GM12878 (cell line): ENCODE measurements around the gene PRRC2A. TPM values are rescaled to one million over a fixed set of nuclear protein-coding genes. Genes with fewer than 3 reads are reported as not detected.

Experiments
- ATAC-seq: fragments of 200-7000 bp; cut with Tn5 transposase; 3 replicates; pipeline ENCODE4 v1.9.1; 2020; ENCODE audit warnings: mild to moderate bottlenecking, moderate library complexity
- BruUV-seq: library from RNA; stranded (reverse); fragments of 400-500 nt; replicated peaks from 2 replicates; lab custom pipeline; 2021; lab: Mats Ljungman, UMichigan
- CTCF ChIA-PET: fragments of 300-600 bp; sonication (Branson Sonifier 250); formaldehyde crosslinking; extraction: SDS; loops from one replicate; lab custom pipeline; 2021; ENCODE audit warnings: inconsistent platforms; lab: Yijun Ruan, JAX
- POLR2A ChIA-PET: fragments of 350-600 bp; formaldehyde crosslinking; extraction: SDS; loops from one replicate; lab custom pipeline; 2021; ENCODE audit warnings: inconsistent platforms; lab: Charles Lee
- RAD21 ChIA-PET: fragments of 300-600 bp; sonication (Branson Sonifier 250); formaldehyde crosslinking; loops from one replicate; lab custom pipeline; 2023; ENCODE audit warnings: antibody characterized with exemption; ENCODE audit not compliant: unreplicated experiment; lab: Charles Lee
- SMC1A ChIA-PET: fragments of 300-600 bp; sonication (Branson Sonifier 250); formaldehyde crosslinking; loops from one replicate; lab custom pipeline; 2023; ENCODE audit not compliant: unreplicated experiment, uncharacterized antibody; lab: Charles Lee
- DNase-seq: peaks from one replicate; pipeline ENCODE4 v3.0.0-alpha.2; 2011; ENCODE audit warnings: low read depth, low spot score
- FAIRE-seq: peaks from 3 replicates; lab custom pipeline; 2011; peaks lifted over from hg19 to GRCh38; lab: Jason Lieb, UNC
- H2AFZ ChIP-seq: 2 replicates; pipeline ENCODE4 v1.6.0; 2011; ENCODE audit warnings: low read depth, low read length, control low read depth; ENCODE audit not compliant: control insufficient read depth
- H3K27ac ChIP-seq: 2 replicates; pipeline ENCODE4 v1.5.1; 2011; ENCODE audit warnings: control low read depth; ENCODE audit not compliant: control insufficient read depth, insufficient read depth
- H3K27me3 ChIP-seq, 2 experiments: replicated peaks in 1 of 2; 2 replicates each; pipeline versions ENCODE4 v1.6.0 to v1.6.1; 2011; ENCODE audit warnings: low read length in 1 of 2; ENCODE audit not compliant: control insufficient read depth in 2 of 2, insufficient read depth in 2 of 2
- H3K36me3 ChIP-seq, 2 experiments: 2 replicates each; pipeline ENCODE4 v1.5.1; 2011; ENCODE audit warnings: low read length in 1 of 2; ENCODE audit not compliant: control insufficient read depth in 2 of 2, insufficient read depth in 2 of 2
- H3K4me1 ChIP-seq: 2 replicates; pipeline ENCODE4 v1.6.1; 2011; ENCODE audit warnings: mild to moderate bottlenecking, low read length, moderate library complexity, mixed read lengths; ENCODE audit not compliant: control insufficient read depth, insufficient read depth
- H3K4me2 ChIP-seq: 2 replicates; pipeline ENCODE4 v1.6.0; 2011; ENCODE audit warnings: control low read depth; ENCODE audit not compliant: control insufficient read depth, insufficient read depth
- H3K4me3 ChIP-seq: fragments of 200-600 bp; sonication (generic); 2 replicates; pipeline ENCODE4 v1.5.1; 2016
- H3K79me2 ChIP-seq: 2 replicates; pipeline ENCODE4 v1.6.0; 2011; ENCODE audit warnings: low read length; ENCODE audit not compliant: control insufficient read depth, insufficient read depth
- H3K9ac ChIP-seq: 2 replicates; pipeline ENCODE4 v1.8.0; 2011; ENCODE audit warnings: low read length, control low read depth, mixed read lengths; ENCODE audit not compliant: control insufficient read depth, insufficient read depth
- H3K9me3 ChIP-seq: replicated peaks from 3 replicates; pipeline ENCODE4 v1.5.1; 2011; ENCODE audit warnings: mild to moderate bottlenecking, low read length; ENCODE audit not compliant: control insufficient read depth, insufficient read depth
- H4K20me1 ChIP-seq: 2 replicates; pipeline ENCODE4 v1.6.0; 2011; ENCODE audit not compliant: control insufficient read depth, insufficient read depth
- ASH2L ChIP-seq: fragments of 300-600, 200-600 bp; sonication (generic); IDR thresholded peaks from 2 replicates; pipeline ENCODE4 v1.6.1; 2017; ENCODE audit warnings: low read depth, mild to moderate bottlenecking, borderline replicate concordance
- ATF7 ChIP-seq: fragments of 450-650 bp; IDR thresholded peaks from 2 replicates; pipeline ENCODE4 v1.6.1; 2016; ENCODE audit warnings: low read depth, mild to moderate bottlenecking
- BCL11A ChIP-seq: IDR thresholded peaks from 2 replicates; pipeline ENCODE4 v1.6.1; 2011; ENCODE audit warnings: low read depth, low read length
- CHD1 ChIP-seq: IDR thresholded peaks from 2 replicates; pipeline ENCODE4 v1.6.1; 2012; ENCODE audit warnings: low read depth, low read length, improper control_type of control experiment
- CHD4 ChIP-seq: fragments of 200-600 bp; sonication (generic); IDR thresholded peaks from 2 replicates; pipeline ENCODE4 v1.6.1; 2016; ENCODE audit warnings: mild to moderate bottlenecking
- MEF2B ChIP-seq: fragments of 450-650 bp; IDR thresholded peaks from 2 replicates; pipeline ENCODE4 v1.6.1; 2018; ENCODE audit warnings: mild to moderate bottlenecking, moderate library complexity; ENCODE audit not compliant: partially characterized antibody, poor library complexity, severe bottlenecking
- MYB ChIP-seq: fragments of 150-350 bp; IDR thresholded peaks from 2 replicates; pipeline ENCODE4 v1.6.1; 2014; ENCODE audit warnings: mild to moderate bottlenecking, low read depth, low read length, borderline replicate concordance
- PAX5 ChIP-seq: IDR thresholded peaks from 2 replicates; pipeline ENCODE4 v1.6.1; 2011; ENCODE audit warnings: low read depth, low read length, borderline replicate concordance
- POU2F2 ChIP-seq: IDR thresholded peaks from 3 replicates; pipeline ENCODE4 v1.6.1; 2011; ENCODE audit warnings: low read depth, mild to moderate bottlenecking, low read length, borderline replicate concordance
- SREBF2 ChIP-seq: IDR thresholded peaks from 2 replicates; pipeline ENCODE4 v1.6.1; 2012; ENCODE audit warnings: mild to moderate bottlenecking, low read length
- ZBED1 ChIP-seq: IDR thresholded peaks from 2 replicates; pipeline ENCODE4 v1.6.1; 2016; ENCODE audit warnings: borderline replicate concordance
- ZNF24 ChIP-seq: fragments of 450-650 bp; IDR thresholded peaks from 2 replicates; pipeline ENCODE4 v1.6.1; 2017; ENCODE audit warnings: antibody characterized with exemption, mild to moderate bottlenecking
- WGBS: methylation state at CpG from one replicate; pipeline ENCODE4 v1.1.6; 2016; ENCODE audit warnings: low lambda C conversion rate; ENCODE audit not compliant: insufficient replicate concordance, insufficient coverage; ENCODE audit errors: missing lambda C conversion rate; 5-methylcytosine and 5-hydroxymethylcytosine counted together
- in situ Hi-C: fragments of 300-500 bp; cut with MboI; formaldehyde crosslinking; loops from 9 replicates; pipeline ENCODE4 v1.14.3; 2018; ENCODE audit warnings: mixed read lengths
- intact Hi-C: fragments of 100-400 bp; cut with micrococcal nuclease; formaldehyde crosslinking; loops from one replicate; pipeline ENCODE4 v1.14.2; 2022; ENCODE audit not compliant: unreplicated experiment
- polyA plus RNA-seq, 11 experiments: library from polyadenylated mRNA; depleted of rRNA in 4 of 11; unstranded in 6 of 11; stranded (reverse) in 5 of 11; fragments of >200 nt; fragmentation: Nextera tagmentation in 4 of 11; fragmentation: Illumina TruSeq in 1 of 11; extraction: Ambion mirVana in 4 of 11; extraction: Trizol in 1 of 11; gene quantifications; 1 replicate in 1 of 11; 2 replicates in 10 of 11; pipeline versions ENCODE4 v1.2.1 to v1.2.3, GENCODE V29; 2011 to 2016; ENCODE audit warnings: inconsistent platforms in 2 of 11, missing spikeins in 2 of 11, low read depth in 1 of 11
- total RNA-seq, 4 experiments: library from RNA; depleted of rRNA in 3 of 4; stranded (reverse); fragments of >200 nt in 3 of 4; fragmentation: Illumina TruSeq in 1 of 4; extraction: Trizol in 1 of 4; gene quantifications; 2 replicates each; pipeline versions ENCODE4 v1.2.1 to v1.2.3, GENCODE V29; 2013 to 2021
- TF ChIP-seq, protein P1 (sequence below): IDR thresholded peaks from 2 replicates; pipeline ENCODE4 v1.6.1; 2011; ENCODE audit warnings: borderline replicate concordance, low read depth, mild to moderate bottlenecking, moderate library complexity, mixed read lengths, low read length; ENCODE audit not compliant: insufficient read depth; ENCODE audit errors: extremely low read length
- TF ChIP-seq, protein P2 (sequence below): fragments of 450-650 bp; IDR thresholded peaks from 2 replicates; pipeline ENCODE4 v1.6.1; 2017; ENCODE audit warnings: mild to moderate bottlenecking, moderate library complexity
- TF ChIP-seq, protein P3 (sequence below): fragments of 450-650 bp; IDR thresholded peaks from 2 replicates; pipeline ENCODE4 v1.6.1; 2017; ENCODE audit warnings: antibody characterized with exemption, mild to moderate bottlenecking, moderate library complexity

PRRC2A gene
- total and polyA plus RNA-seq, 10 of the 15 experiments (the other 5 are each of a cell fraction or from before 2014, with no cell fraction given), result 0.40 to 244 (median 61.3) TPM

GRCh38 chr6:31573239-31574105 is 47.0 kb upstream of the PRRC2A start:
- ChIA-PET SMC1A (interaction anchor here (5.1 to 45.5 kb wide), 3 partner anchors 11 to 22 kb away, joined by 56 to 1989 read pairs (median 523); partner anchors contain the start of genes ATP6V1G2, DDX39B, LST1 and LTA), POLR2A (interaction anchor here (0.5 to 17.1 kb wide), 9 partner anchors 8 to 257 kb away, joined by 3 to 282 read pairs (median 10); partner anchors contain the start of genes ATP6V1G2, HSPA1B, LST1 and LTB), CTCF (interaction anchor here (1.1 to 31.0 kb wide), 5 partner anchors 9 to 87 kb away, joined by 3 to 2098 read pairs (median 14); partner anchors contain the start of genes ATP6V1G2, C6orf47, DDX39B and LST1), RAD21 (interaction anchor here (0.6 to 17.5 kb wide), 7 partner anchors 9 to 220 kb away, joined by 3 to 620 read pairs (median 14); partner anchors contain the start of genes ATP6V1G2, DDX39B, LST1 and LTB)
- no peak overlapping the region for H2AFZ ChIP-seq
- peak overlapping the region; percentile 84 for H3K4me2 ChIP-seq
- peak overlapping the region; percentile 87 for H3K9ac ChIP-seq
- intact Hi-C loops (no loop called here), in situ Hi-C loops (loop anchor here (25.0 kb wide), 2 partner anchors 1039 to 1389 kb away; partner anchors contain the start of genes BRD2 and HLA-DMA)
- H3K27me3 ChIP-seq, result no peaks in the 10 kb centered on the region
- 58% methylated on average over 9 of the region's 9 CpGs for WGBS
- H3K4me3 ChIP-seq, result peak overlapping the region; percentile 59
- no peaks in the 10 kb centered on the region for H3K9me3 ChIP-seq
- ATAC-seq (no peak), FAIRE-seq (no peak), DNase-seq (no peak)
- no TSS peak for BruUV-seq
- H3K4me1 ChIP-seq, result peaks cover 55% of the 10 kb centered on the region
- peaks cover 70% of the 10 kb centered on the region for H3K79me2 ChIP-seq
- H3K27ac ChIP-seq, result peak overlapping the region; percentile 96
- peaks cover 0 to 7% of the 10 kb centered on the region in 2 experiments; a peak in 2 of 4 replicates for H3K36me3 ChIP-seq
- H4K20me1 ChIP-seq, result no peaks in the 10 kb centered on the region
- TF ChIP-seq, protein P1, sequence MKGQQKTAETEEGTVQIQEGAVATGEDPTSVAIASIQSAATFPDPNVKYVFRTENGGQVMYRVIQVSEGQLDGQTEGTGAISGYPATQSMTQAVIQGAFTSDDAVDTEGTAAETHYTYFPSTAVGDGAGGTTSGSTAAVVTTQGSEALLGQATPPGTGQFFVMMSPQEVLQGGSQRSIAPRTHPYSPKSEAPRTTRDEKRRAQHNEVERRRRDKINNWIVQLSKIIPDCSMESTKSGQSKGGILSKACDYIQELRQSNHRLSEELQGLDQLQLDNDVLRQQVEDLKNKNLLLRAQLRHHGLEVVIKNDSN, result no peak
- TF ChIP-seq CHD4 (no peak), PAX5 (no peak), MEF2B (no peak), ZNF24 (no peak), MYB (no peak), POU2F2 (no peak), CHD1 (no peak), SREBF2 (no peak), ASH2L (no peak), ATF7 (no peak), BCL11A (no peak), ZBED1 (no peak)
- TF ChIP-seq, protein P2, sequence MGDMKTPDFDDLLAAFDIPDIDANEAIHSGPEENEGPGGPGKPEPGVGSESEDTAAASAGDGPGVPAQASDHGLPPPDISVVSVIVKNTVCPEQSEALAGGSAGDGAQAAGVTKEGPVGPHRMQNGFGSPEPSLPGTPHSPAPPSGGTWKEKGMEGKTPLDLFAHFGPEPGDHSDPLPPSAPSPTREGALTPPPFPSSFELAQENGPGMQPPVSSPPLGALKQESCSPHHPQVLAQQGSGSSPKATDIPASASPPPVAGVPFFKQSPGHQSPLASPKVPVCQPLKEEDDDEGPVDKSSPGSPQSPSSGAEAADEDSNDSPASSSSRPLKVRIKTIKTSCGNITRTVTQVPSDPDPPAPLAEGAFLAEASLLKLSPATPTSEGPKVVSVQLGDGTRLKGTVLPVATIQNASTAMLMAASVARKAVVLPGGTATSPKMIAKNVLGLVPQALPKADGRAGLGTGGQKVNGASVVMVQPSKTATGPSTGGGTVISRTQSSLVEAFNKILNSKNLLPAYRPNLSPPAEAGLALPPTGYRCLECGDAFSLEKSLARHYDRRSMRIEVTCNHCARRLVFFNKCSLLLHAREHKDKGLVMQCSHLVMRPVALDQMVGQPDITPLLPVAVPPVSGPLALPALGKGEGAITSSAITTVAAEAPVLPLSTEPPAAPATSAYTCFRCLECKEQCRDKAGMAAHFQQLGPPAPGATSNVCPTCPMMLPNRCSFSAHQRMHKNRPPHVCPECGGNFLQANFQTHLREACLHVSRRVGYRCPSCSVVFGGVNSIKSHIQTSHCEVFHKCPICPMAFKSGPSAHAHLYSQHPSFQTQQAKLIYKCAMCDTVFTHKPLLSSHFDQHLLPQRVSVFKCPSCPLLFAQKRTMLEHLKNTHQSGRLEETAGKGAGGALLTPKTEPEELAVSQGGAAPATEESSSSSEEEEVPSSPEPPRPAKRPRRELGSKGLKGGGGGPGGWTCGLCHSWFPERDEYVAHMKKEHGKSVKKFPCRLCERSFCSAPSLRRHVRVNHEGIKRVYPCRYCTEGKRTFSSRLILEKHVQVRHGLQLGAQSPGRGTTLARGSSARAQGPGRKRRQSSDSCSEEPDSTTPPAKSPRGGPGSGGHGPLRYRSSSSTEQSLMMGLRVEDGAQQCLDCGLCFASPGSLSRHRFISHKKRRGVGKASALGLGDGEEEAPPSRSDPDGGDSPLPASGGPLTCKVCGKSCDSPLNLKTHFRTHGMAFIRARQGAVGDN, result no peak
- TF ChIP-seq, protein P3, sequence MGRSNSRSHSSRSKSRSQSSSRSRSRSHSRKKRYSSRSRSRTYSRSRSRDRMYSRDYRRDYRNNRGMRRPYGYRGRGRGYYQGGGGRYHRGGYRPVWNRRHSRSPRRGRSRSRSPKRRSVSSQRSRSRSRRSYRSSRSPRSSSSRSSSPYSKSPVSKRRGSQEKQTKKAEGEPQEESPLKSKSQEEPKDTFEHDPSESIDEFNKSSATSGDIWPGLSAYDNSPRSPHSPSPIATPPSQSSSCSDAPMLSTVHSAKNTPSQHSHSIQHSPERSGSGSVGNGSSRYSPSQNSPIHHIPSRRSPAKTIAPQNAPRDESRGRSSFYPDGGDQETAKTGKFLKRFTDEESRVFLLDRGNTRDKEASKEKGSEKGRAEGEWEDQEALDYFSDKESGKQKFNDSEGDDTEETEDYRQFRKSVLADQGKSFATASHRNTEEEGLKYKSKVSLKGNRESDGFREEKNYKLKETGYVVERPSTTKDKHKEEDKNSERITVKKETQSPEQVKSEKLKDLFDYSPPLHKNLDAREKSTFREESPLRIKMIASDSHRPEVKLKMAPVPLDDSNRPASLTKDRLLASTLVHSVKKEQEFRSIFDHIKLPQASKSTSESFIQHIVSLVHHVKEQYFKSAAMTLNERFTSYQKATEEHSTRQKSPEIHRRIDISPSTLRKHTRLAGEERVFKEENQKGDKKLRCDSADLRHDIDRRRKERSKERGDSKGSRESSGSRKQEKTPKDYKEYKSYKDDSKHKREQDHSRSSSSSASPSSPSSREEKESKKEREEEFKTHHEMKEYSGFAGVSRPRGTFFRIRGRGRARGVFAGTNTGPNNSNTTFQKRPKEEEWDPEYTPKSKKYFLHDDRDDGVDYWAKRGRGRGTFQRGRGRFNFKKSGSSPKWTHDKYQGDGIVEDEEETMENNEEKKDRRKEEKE, result no peak
